ENCODE data around the gene TLE4.

DNA sequence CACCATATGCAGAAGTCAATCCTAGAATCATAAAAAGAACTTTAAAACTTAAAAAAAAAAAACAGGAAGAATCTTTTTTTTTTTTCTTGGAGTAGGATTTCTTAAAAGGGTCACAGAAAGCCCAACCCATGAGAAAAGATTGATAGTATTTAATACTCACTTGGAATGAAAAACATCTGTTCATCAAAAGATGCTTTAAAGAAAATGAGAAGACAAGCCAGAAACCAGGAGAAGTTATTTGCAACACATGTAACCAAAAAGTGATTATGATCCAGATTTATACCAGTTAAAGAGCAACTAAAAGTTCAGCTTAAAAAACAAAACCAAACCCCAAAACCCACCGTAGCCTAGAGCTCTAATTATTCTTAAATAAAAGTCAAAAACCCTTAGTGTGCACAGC, 69.3 kb downstream of the TLE4 start:
- TF ChIP-seq HNRNPL (IDR thresholded peaks at IDR 0.05; ENCODE audit: low read depth, low read length) (no peak), YY1 (IDR thresholded peaks at IDR 0.05; ENCODE audit: insufficient read depth, insufficient replicate concordance, low read depth, low read length) (no peak)

Data from HepG2 (cell line).